ENCODE results near the gene TXNDC5. TPM values are rescaled to one million over a fixed set of nuclear protein-coding genes. Genes with fewer than 3 reads are reported as not detected.
"Not testable (repeated sequence)": the region's sequence is repeated elsewhere in the genome, so short reads cannot be mapped to it uniquely, and the experiment has no call there.

Gene TXNDC5
- total RNA-seq, 6 donors from 2014 or later, result 52.4 to 177 (median 132) TPM

GRCh38 chr6:7893342-7893741 lies 17.2 kb downstream of the TXNDC5 start:
- no peaks in the 10 kb centered on the region for H3K27me3 ChIP-seq
- ATAC-seq (ENCODE audit: low FRiP score in 2 of 2), result no peak
- no peak overlapping the region for H3K27ac ChIP-seq
- no peaks in the 10 kb centered on the region for H3K9me3 ChIP-seq
- peak in 1 of 2 donors; percentile 45 for DNase-seq
- no peak overlapping the region for H3K4me3 ChIP-seq
- TF ChIP-seq CTCF (IDR thresholded peaks at IDR 0.05) (no peak), POLR2A (IDR thresholded peaks at IDR 0.05) (no peak), EP300 (IDR thresholded peaks at IDR 0.05) (no peak), POLR2AphosphoS5 (IDR thresholded peaks at IDR 0.05) (no peak)
- no peaks in the 10 kb centered on the region for H3K4me1 ChIP-seq
- 93 to 96% methylated on average over 12 of the region's 12 CpGs for WGBS, 2 donors
- H3K36me3 ChIP-seq, result peaks cover 19 to 100% (median 83%) of the 10 kb centered on the region in 4 donors

- peaks cover 23 to 100% (median 89%) of the 10 kb centered on the region in 4 donors for H3K36me3 ChIP-seq
- not testable (repeated sequence) for H3K27me3 ChIP-seq; H3K4me3 ChIP-seq; H3K27ac ChIP-seq; ATAC-seq (ENCODE audit: low FRiP score in 2 of 2); DNase-seq; H3K4me1 ChIP-seq; H3K9me3 ChIP-seq
- WGBS, 2 donors, result 96 to 100% methylated on average over 4 of the region's 4 CpGs
Observed at GRCh38 chr6:7892367-7892766, 18.2 kb downstream of the TXNDC5 start.

- no peak for TF ChIP-seq POLR2A (IDR thresholded peaks at IDR 0.05)
- no peak for TF ChIP-seq POLR2AphosphoS5 (IDR thresholded peaks at IDR 0.05)
- TF ChIP-seq EP300 (IDR thresholded peaks at IDR 0.05), result no peak
- no peak for TF ChIP-seq CTCF (IDR thresholded peaks at IDR 0.05)
- H3K9me3 ChIP-seq, result no peaks in the 10 kb centered on the region
- peaks cover 23 to 100% (median 95%) of the 10 kb centered on the region in 4 donors for H3K36me3 ChIP-seq
- no peaks in the 10 kb centered on the region for H3K27me3 ChIP-seq
- DNase-seq, result no peak
- no peak overlapping the region for H3K4me3 ChIP-seq
- WGBS, 2 donors, result 84 to 93% methylated on average over 15 of the region's 15 CpGs
- no peak for ATAC-seq (ENCODE audit: low FRiP score in 2 of 2)
- H3K27ac ChIP-seq, result no peak overlapping the region
- H3K4me1 ChIP-seq, result no peaks in the 10 kb centered on the region
Observed at GRCh38 chr6:7891078-7891872, 19.3 kb downstream of the TXNDC5 start.

- no peaks in the 10 kb centered on the region for H3K27me3 ChIP-seq
- peak in 1 of 2 donors; percentile 72 for DNase-seq
- WGBS, 2 donors, result 93 to 96% methylated on average over 23 to 24 of the region's 25 CpGs
- no peak overlapping the region for H3K4me3 ChIP-seq
- TF ChIP-seq POLR2A (IDR thresholded peaks at IDR 0.05), result no peak
- TF ChIP-seq POLR2AphosphoS5 (IDR thresholded peaks at IDR 0.05), result no peak
- TF ChIP-seq CTCF (IDR thresholded peaks at IDR 0.05), result no peak
- TF ChIP-seq EP300 (IDR thresholded peaks at IDR 0.05), result no peak
- no peak for ATAC-seq (ENCODE audit: low FRiP score in 2 of 2)
- H3K27ac ChIP-seq, result no peak overlapping the region
- no peaks in the 10 kb centered on the region for H3K9me3 ChIP-seq
- H3K4me1 ChIP-seq, result no peaks in the 10 kb centered on the region
- H3K36me3 ChIP-seq, result peaks cover 24 to 100% (median 92%) of the 10 kb centered on the region in 4 donors
Observed at GRCh38 chr6:7888587-7889357, 21.8 kb downstream of the TXNDC5 start.

GRCh38 chr6:7887278-7887991 lies 23.2 kb downstream of the TXNDC5 start:
- Histone ChIP-seq H3K27ac (no peak overlapping the region), H3K4me3 (no peak overlapping the region), H3K27me3 (no peaks in the 10 kb centered on the region), H3K9me3 (no peaks in the 10 kb centered on the region), H3K36me3 (peaks cover 29 to 100% (median 92%) of the 10 kb centered on the region in 4 donors), H3K4me1 (no peaks in the 10 kb centered on the region)
- DNase-seq (peak in 1 of 2 donors; percentile 32), ATAC-seq (ENCODE audit: low FRiP score in 2 of 2) (no peak)
- WGBS, 2 donors, result 95 to 98% methylated on average over 17 to 21 of the region's 21 CpGs
- TF ChIP-seq POLR2A (IDR thresholded peaks at IDR 0.05) (no peak), POLR2AphosphoS5 (IDR thresholded peaks at IDR 0.05) (no peak), EP300 (IDR thresholded peaks at IDR 0.05) (no peak), CTCF (IDR thresholded peaks at IDR 0.05) (no peak)

Measured in upper lobe of left lung (tissue), 6 donors.